ENCODE results near the gene PLIN4. TPM values are rescaled to one million over a fixed set of nuclear protein-coding genes. Genes with fewer than 3 reads are reported as not detected.

The PLIN4 gene
- total RNA-seq, 1 donor from 2014 or later = 4.1 TPM

- ATAC-seq (no peak), DNase-seq (no peak)
- no peaks in the 10 kb centered on the region for H3K27me3 ChIP-seq
- intact Hi-C loops (cut with DNase I) = no loop called here
- no peak overlapping the region for H3K27ac ChIP-seq
- H3K4me1 ChIP-seq = peaks cover 18% of the 10 kb centered on the region
- no peak overlapping the region for H3K4me3 ChIP-seq
- H3K9me3 ChIP-seq = no peaks in the 10 kb centered on the region
- TF ChIP-seq CTCF (IDR thresholded peaks at IDR 0.05) = no peak
- H3K36me3 ChIP-seq = no peaks in the 10 kb centered on the region
These were observed 20.3 kb upstream of the PLIN4 start for GRCh38 chr19:4538601-4538954.

- DNase-seq = no peak
- H3K4me1 ChIP-seq = peaks cover 18% of the 10 kb centered on the region
- intact Hi-C loops (cut with DNase I) = no loop called here
These were observed 19.8 kb upstream of the PLIN4 start for GRCh38 chr19:4537953-4538600.

GRCh38 chr19:4536798-4537197, 18.5 kb upstream of the PLIN4 start:
- TF ChIP-seq CTCF (IDR thresholded peaks at IDR 0.05) = no peak
- Histone ChIP-seq H3K4me3 (no peak overlapping the region), H3K27me3 (no peaks in the 10 kb centered on the region), H3K27ac (no peak overlapping the region), H3K4me1 (peaks cover 18% of the 10 kb centered on the region), H3K36me3 (no peaks in the 10 kb centered on the region), H3K9me3 (no peaks in the 10 kb centered on the region)
- intact Hi-C loops (cut with DNase I) = no loop called here
- DNase-seq (no peak), ATAC-seq (no peak)

More at GRCh38 chr19:4537953-4538600, 19.8 kb upstream of the PLIN4 start:
- H3K36me3 ChIP-seq = no peaks in the 10 kb centered on the region
- H3K27ac ChIP-seq = no peak overlapping the region
- no peak for TF ChIP-seq CTCF (IDR thresholded peaks at IDR 0.05)
- ATAC-seq = no peak
- no peaks in the 10 kb centered on the region for H3K9me3 ChIP-seq
- H3K4me3 ChIP-seq = no peak overlapping the region
- H3K27me3 ChIP-seq = no peaks in the 10 kb centered on the region

GRCh38 chr19:4534836-4535658, 16.8 kb upstream of the PLIN4 start, which contains the start of gene PLIN5:
Gene PLIN5 (minus strand): TSS chr19:4535224. CDS start chr19:4534074, 1,150 bp downstream.
- Histone ChIP-seq H3K27me3 (no peaks in the 10 kb centered on the region), H3K4me1 (peaks cover 14% of the 10 kb centered on the region), H3K36me3 (no peaks in the 10 kb centered on the region), H3K9me3 (no peaks in the 10 kb centered on the region), H3K27ac (peak within 1 kb of the TSS; percentile 51), H3K4me3 (peak within 1 kb of the TSS; percentile 35)
- intact Hi-C loops (cut with DNase I) = no loop called here
- peak; percentile 80 for ATAC-seq
- DNase-seq = peak; percentile 93
- no peak for TF ChIP-seq CTCF (IDR thresholded peaks at IDR 0.05)

GRCh38 chr19:4533835-4534424, 15.6 kb upstream of the PLIN4 start:
- Histone ChIP-seq H3K36me3 (no peaks in the 10 kb centered on the region), H3K27ac (no peak overlapping the region), H3K9me3 (no peaks in the 10 kb centered on the region), H3K4me3 (no peak overlapping the region), H3K27me3 (no peaks in the 10 kb centered on the region), H3K4me1 (peaks cover 14% of the 10 kb centered on the region)
- ATAC-seq (no peak), DNase-seq (no peak)
- intact Hi-C loops (cut with DNase I) = no loop called here
- no peak for TF ChIP-seq CTCF (IDR thresholded peaks at IDR 0.05)
